GM19455 (cell line): ENCODE results near the gene COX18.

Experiments
- ATAC-seq: cut with Tn5 transposase; IDR thresholded peaks from one replicate; pipeline ENCODE4 v1.9.1; 2021; ENCODE audit not compliant: unreplicated experiment

COX18 gene

GRCh38 chr4:73069338-73070073 is at the start of gene COX18:
Gene COX18, minus strand, starts transcription at chr4:73069716. Its CDS starts 67 bp downstream, at chr4:73069649.
- peak; percentile 89 for ATAC-seq

DNA sequence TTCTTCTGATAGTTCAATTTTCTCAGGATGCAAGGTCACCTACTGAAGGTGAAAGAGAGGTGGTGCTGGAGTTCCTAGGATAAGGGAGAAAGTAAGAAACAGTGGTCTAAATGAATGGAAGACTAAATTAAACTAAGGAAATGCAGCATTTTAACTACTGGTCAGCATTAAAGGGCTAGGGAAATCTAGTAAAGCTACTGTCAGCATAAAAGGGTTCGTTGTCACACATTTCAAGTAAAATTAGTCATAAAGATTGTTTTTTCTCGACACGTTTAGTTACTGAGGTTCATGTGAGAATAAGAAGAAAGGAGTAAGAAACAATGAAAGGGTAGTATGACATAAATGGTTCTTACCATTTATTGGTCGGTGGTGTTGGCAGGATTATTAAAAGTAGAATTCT is 40.0 kb upstream of the COX18 start:
- no peak for ATAC-seq

DNA sequence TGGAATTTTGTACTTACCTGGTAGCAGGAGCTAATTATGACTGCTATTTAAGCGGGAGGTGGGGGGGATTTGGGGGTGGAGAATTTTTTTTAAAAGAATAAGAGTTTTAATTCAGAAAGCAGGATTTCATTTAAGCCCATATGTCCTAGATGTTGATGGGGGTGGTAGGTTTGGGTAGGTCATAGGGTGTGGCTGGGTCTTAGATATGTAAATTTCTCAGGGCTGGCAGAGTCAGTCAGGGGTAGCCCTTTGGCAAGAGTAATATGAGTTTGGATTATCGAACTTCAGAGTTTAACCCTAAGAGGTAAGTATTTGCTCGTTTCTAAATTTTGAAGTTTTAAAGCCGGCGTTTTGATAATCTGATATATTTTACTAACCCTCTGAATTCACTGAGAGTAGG is 35.2 kb upstream of the COX18 start:
- no peak for ATAC-seq

DNA sequence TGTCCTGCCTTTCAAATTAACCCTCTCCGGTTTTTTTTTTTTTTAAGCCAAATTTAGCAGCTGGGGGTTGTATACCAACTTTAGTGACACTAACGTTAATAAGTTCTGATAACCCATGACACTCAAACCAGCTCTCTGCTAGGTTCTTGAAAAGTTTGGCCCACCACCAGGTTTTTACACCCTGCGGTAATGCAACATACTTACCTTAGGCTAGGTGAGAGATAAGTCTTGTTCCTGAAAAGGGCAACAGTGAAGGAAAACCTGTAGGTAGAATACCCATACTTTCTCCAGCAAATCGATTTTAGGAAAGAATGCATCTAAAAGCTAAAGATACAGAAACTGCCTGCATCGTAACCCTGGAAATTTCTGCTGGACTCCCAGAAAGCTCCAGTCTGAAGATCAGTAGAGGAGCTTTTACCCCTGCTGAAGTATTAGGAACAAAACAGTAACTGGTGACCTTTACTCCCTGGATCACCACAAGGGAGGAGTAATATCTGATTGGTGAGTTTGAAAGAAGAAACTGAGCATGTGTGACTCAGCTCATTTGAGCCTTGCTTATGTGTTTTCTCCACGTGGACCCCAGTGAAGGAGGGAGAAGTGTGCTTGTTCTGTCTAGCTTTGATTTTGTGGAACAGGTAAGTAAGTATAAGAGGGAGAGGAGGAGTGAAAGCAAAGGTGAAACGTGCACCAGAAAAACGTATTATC is 34.4 kb upstream of the COX18 start:
- ATAC-seq, result no peak

GRCh38 chr4:73099143-73099542 is 29.6 kb upstream of the COX18 start:
- no peak for ATAC-seq

DNA sequence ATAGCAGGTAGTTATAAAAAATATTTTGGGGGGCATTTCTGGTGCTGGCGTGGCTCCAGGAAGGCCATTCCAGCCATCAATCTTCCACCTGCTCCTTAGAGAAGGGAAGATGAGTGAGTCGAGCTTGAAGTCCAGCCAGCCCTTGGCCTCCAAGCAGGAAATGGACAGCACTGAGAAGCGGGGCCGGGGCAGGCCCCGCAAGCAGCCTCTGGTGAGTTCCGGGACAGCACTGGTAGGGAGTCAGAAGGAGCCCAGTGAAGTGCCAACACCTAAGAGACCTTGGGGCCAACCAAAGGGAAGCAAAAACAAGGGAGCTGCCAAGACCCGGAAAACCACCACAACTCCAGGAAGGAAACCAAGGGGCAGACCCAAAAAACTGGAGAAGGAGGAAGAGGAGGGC is 29.2 kb upstream of the COX18 start:
- ATAC-seq, result no peak

GRCh38 chr4:73098016-73098415 is 28.5 kb upstream of the COX18 start:
- ATAC-seq, result no peak

GRCh38 chr4:73092868-73093267 is 23.4 kb upstream of the COX18 start:
- ATAC-seq, result no peak

- no peak for ATAC-seq
Observed at GRCh38 chr4:73090738-73091137, 21.2 kb upstream of the COX18 start.

GRCh38 chr4:73087871-73088270 is 18.4 kb upstream of the COX18 start:
- no peak for ATAC-seq

GRCh38 chr4:73086095-73086868 is 16.8 kb upstream of the COX18 start:
- no peak for ATAC-seq

- no peak for ATAC-seq
Observed at GRCh38 chr4:73080789-73081188, 11.3 kb upstream of the COX18 start.

DNA sequence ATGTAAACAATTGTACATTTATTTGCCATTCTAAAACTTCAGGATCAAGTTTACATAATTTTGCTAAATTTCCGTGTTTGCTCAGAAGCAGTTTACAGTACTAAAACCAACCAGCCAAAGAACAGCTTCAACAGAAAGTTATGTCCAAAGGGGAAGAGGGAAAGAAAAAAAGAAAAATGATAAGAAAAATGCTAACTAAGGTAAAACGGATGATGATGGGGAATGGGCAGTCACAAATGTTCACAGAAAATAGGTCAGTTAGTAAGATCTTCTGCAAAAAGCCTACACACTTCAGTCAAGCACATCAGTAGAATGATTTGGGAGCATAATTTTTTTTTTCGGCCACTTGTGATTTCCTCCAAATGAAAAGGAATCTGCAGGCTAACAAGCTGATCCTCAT is 6.3 kb upstream of the COX18 start:
- ATAC-seq, result no peak

DNA sequence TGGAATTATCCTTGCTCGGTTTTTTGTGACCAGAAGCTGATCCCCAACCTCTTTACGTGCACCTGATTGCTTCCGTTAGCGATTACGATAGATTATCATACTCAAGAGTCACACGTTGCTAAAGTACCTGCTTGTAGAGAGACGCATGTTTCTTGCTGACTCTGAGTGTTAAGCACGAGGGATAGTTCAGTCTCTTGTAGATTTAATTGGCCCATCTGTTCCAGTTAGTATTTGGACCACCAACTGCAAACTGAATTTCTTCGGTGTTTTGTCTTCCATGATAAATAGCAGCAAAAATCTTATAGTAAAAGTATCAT is 516 bp upstream of the COX18 start:
- ATAC-seq, result peak; percentile 16

DNA sequence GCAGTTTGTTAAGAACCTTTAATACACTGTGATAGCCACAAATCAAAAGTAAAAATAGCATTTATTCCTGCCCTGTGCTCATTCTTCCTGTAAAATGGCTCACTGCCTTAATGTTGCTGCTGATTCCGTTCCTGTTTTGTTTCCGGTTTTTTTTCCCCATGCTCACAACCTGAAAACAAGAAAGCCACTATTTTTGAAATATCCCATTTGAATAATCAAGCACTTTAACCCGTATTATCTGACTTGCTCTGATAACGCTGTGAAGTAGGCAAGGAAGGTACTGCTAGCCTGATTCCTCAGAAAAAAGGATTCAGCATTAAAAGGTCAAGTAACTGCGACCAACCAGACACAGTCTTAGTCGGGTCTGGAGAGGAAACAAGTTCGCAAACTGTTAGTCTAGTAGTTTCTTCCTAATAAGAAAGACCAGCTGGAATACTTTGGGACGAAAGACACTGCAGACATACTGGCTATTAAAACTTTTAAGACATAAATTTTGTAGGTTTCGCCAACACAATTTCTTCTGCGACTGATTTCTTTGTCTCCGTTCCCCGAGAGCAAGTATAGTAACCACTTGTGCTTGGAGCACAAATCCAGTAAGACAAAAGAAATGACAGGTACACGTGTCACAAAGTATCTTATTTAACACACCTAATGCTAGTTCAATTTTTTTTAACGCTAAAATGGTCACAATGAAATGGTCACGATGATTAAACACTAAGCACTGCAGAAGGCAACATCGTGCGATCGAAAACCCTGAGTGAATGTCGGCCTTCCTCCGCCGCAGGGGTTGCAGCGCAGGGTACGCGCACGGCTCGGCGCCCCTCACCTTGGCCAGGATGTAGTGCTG is 802 bp downstream of the COX18 start:
- ATAC-seq, result peak; percentile 2

DNA sequence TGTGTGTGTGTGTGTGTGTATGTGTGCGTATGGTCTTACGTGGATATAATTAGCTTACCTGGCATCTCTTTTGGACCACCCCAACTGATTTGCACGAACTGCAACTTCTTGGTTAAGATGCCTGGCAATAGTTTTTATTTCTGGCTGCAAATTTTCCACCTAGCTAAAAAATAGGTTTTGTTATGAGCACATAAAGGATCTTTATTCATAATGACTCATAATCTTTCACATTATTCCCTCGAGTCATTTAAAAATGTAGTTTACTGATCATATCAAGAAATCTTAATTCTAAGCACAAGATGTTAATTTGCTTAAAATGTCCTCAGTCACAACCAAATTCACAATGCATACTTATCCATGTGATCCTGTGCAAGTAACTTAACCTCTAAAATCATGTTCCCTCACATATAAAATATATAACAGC is 1.5 kb downstream of the COX18 start:
- no peak for ATAC-seq

DNA sequence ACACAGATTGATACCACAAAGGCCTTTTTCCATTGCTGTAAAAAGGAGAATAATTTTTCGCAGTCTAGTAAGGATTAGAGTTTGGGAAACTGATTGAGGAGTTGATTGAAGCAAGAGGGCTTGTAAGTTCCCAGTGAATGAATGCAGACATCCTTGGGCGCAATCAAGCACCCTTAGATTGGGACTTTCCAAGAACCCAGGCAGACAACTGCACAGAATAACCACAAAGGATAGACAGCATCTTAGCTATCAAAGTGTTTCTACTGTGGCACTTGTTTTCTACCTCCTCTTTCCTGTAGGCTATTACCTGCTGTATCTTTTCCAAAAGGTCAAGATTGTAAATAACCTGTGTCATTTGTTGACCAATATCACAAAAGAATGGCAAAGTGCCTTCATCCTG is 2.6 kb downstream of the COX18 start:
- ATAC-seq, result no peak

DNA sequence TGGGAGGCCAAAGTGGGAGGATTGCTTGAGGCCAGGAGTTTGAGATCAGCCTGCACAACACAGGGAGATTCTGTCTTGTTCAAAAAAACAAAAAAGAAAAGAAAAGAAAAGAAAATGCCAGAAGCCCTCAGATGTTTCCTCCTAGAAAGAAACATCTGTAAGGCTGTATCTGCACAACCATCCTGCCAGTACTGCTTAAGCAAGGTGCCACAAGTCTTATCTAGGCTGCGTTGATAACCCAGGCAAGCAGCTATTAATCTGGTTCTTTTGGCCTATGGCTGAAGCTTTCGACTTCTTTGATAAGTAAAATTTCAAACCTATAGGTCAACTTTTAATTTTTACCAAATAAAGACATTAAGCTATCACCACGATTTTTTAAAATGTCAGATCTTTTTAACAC is 3.1 kb downstream of the COX18 start:
- ATAC-seq, result no peak

- no peak for ATAC-seq
Observed at GRCh38 chr4:73064536-73064935, 5.0 kb downstream of the COX18 start.

DNA sequence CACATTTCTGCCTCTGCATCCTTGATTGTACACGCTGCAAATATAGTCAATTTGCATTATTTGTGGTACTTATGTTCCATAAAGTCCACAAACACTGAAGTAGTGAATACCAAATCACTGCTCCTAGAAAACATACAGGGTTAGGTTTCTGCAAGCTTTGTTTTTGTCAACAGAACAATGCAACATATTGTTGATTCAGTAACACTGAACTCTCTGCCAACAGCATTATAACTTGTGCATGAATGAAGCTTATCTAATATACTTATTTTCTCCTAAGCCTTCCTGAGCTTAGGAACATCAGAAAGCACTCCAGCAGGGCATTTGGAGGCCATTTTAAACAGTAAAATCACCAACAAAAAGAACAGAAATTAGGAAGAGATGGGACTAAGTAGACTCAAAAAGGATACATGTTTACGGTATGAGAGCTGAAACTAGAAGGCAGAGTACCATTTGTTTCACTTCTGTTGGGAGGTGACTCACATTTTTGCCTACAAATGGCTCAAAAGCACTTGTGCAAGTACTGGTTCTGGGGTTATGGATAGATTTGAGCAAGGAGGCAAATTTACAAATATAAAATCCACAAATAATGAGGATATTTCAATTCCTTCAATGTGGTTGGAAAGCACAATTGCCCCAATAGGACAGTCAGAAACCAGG is 14.1 kb downstream of the COX18 start:
- peak; percentile 73 for ATAC-seq
